HepG2 (cell line): ENCODE data around the gene TPPP3. TPM values are rescaled to one million over a fixed set of nuclear protein-coding genes. Genes with fewer than 3 reads are reported as not detected.

Experiments
- ATAC-seq: fragments of 200-7000 bp; cut with Tn5 transposase; 3 replicates; pipeline ENCODE4 v1.9.1; 2020; ENCODE audit warnings: mild to moderate bottlenecking, moderate library complexity
- BruUV-seq: library from RNA; stranded (reverse); fragments of 400-500 nt; replicated peaks from 2 replicates; lab custom pipeline; 2021; lab: Mats Ljungman, UMichigan
- CTCF ChIA-PET: fragments of 300-600 bp; formaldehyde crosslinking; extraction: SDS; loops from one replicate; lab custom pipeline; 2021; ENCODE audit warnings: low total read pairs, inconsistent platforms, low intra/inter-chr PET ratio; lab: Yijun Ruan, JAX
- POLR2A ChIA-PET: fragments of 350-600 bp; sonication (Branson Sonifier 250); formaldehyde crosslinking; loops from one replicate; lab custom pipeline; 2020; ENCODE audit warnings: antibody characterized with exemption, inconsistent platforms; lab: Yijun Ruan, JAX
- DNase-seq: peaks from one replicate; pipeline ENCODE4 v3.0.0-alpha.2; 2015; ENCODE audit warnings: low spot score
- FAIRE-seq: peaks from 3 replicates; lab custom pipeline; 2011; peaks lifted over from hg19 to GRCh38; lab: Jason Lieb, UNC
- H2AFZ ChIP-seq: one replicate; pipeline ENCODE4 v1.6.1; 2011; ENCODE audit warnings: low read length, inconsistent platforms
- H3K27ac ChIP-seq: fragments of 300-600 bp; 3 replicates; pipeline ENCODE4 v1.8.0; 2011; ENCODE audit warnings: mixed run types, mild to moderate bottlenecking, mixed read lengths, low read length, inconsistent platforms; ENCODE audit not compliant: insufficient read depth; ENCODE audit errors: extremely low read length
- H3K27me3 ChIP-seq, 2 experiments: fragments of 200-600 bp in 1 of 2; 2 replicates in 1 of 2; 3 replicates in 1 of 2; pipeline versions ENCODE4 v1.6.0 to v1.8.0; 2011; ENCODE audit warnings: low read length in 2 of 2, mild to moderate bottlenecking in 2 of 2, moderate library complexity in 2 of 2, inconsistent platforms in 1 of 2; ENCODE audit not compliant: insufficient read depth in 2 of 2, control insufficient read depth in 1 of 2
- H3K36me3 ChIP-seq, 2 experiments: fragments of 200-600 bp in 1 of 2; replicated peaks in 1 of 2; 2 replicates in 1 of 2; 3 replicates in 1 of 2; pipeline versions ENCODE4 v1.5.1 to v1.8.0; 2011; ENCODE audit warnings: low read length in 2 of 2, inconsistent platforms in 1 of 2; ENCODE audit not compliant: insufficient read depth in 2 of 2, control insufficient read depth in 1 of 2
- H3K4me1 ChIP-seq: 2 replicates; pipeline ENCODE4 v1.5.1; 2012; ENCODE audit warnings: low read length, inconsistent platforms; ENCODE audit not compliant: insufficient read depth
- H3K4me2 ChIP-seq: 2 replicates; pipeline ENCODE4 v1.6.0; 2011; ENCODE audit warnings: low read depth, low read length, inconsistent platforms
- H3K4me3 ChIP-seq, 3 experiments: fragments of 200-600 bp in 1 of 3; sonication (generic), shearing (Covaris generic) in 1 of 3; replicated peaks in 1 of 3; 2 replicates each; pipeline ENCODE4 v1.5.1; 2011 to 2016; ENCODE audit warnings: low read length in 3 of 3, inconsistent platforms in 2 of 3, low read depth in 2 of 3, mild to moderate bottlenecking in 2 of 3, control low read depth in 1 of 3, mixed read lengths in 1 of 3; ENCODE audit not compliant: insufficient read depth in 1 of 3
- H3K79me2 ChIP-seq: one replicate; pipeline ENCODE4 v1.6.1; 2011; ENCODE audit warnings: low read length, inconsistent platforms; ENCODE audit not compliant: insufficient read depth
- H3K9ac ChIP-seq: 2 replicates; pipeline ENCODE4 v1.6.0; 2011; ENCODE audit warnings: mild to moderate bottlenecking, low read depth, low read length, inconsistent platforms; ENCODE audit not compliant: insufficient read depth
- H3K9me3 ChIP-seq: 2 replicates; pipeline ENCODE4 v1.5.1; 2012; ENCODE audit warnings: mild to moderate bottlenecking, low read length
- H4K20me1 ChIP-seq: 2 replicates; pipeline ENCODE4 v1.6.0; 2011; ENCODE audit warnings: inconsistent platforms, mild to moderate bottlenecking, low read length, moderate library complexity; ENCODE audit not compliant: insufficient read depth
- NCOA2 ChIP-seq: sonication (generic); formaldehyde crosslinking; IDR thresholded peaks from 2 replicates; pipeline ENCODE4 v1.8.0; 2022; ENCODE audit warnings: inconsistent platforms
- SP5 ChIP-seq: IDR thresholded peaks from 2 replicates; pipeline ENCODE4 v1.6.1; 2016; ENCODE audit warnings: low read depth, borderline replicate concordance
- STAT5B ChIP-seq: sonication (generic); formaldehyde crosslinking; IDR thresholded peaks from 2 replicates; pipeline ENCODE4 v1.4.0; 2020; ENCODE audit warnings: missing genetic modification reagents
- ZNF263 ChIP-seq: sonication (generic); formaldehyde crosslinking; IDR thresholded peaks from 2 replicates; pipeline ENCODE4 v1.4.0; 2020; ENCODE audit warnings: missing genetic modification reagents
- ZNF468 ChIP-seq: sonication (generic); formaldehyde crosslinking; IDR thresholded peaks from 2 replicates; pipeline ENCODE4 v1.8.0; 2022; ENCODE audit warnings: mild to moderate bottlenecking, moderate library complexity, missing genetic modification reagents
- ZNF674 ChIP-seq: sonication (generic); formaldehyde crosslinking; IDR thresholded peaks from 2 replicates; pipeline ENCODE4 v1.5.0; 2020; ENCODE audit warnings: low read depth, mild to moderate bottlenecking, missing genetic modification reagents
- ZNF775 ChIP-seq: sonication (generic); formaldehyde crosslinking; IDR thresholded peaks from 2 replicates; pipeline ENCODE4 v1.4.0; 2020; ENCODE audit warnings: missing genetic modification reagents, mild to moderate bottlenecking, moderate library complexity, borderline replicate concordance
- WGBS: methylation state at CpG from one replicate; pipeline ENCODE4 v1.1.6; 2017; ENCODE audit warnings: low lambda C conversion rate; 5-methylcytosine and 5-hydroxymethylcytosine counted together
- in situ Hi-C: cut with HindIII; loops from 2 replicates; pipeline ENCODE4 v1.10.0; 2017; ENCODE audit warnings: low pct_unique_long_range_greater_than_20kb; ENCODE audit not compliant: extremely low pct_ligation_motif_present
- intact Hi-C: fragments of 100-400 bp; cut with micrococcal nuclease; formaldehyde crosslinking; loops from one replicate; pipeline ENCODE4 v1.10.0; 2022; ENCODE audit not compliant: unreplicated experiment
- polyA plus RNA-seq, 8 experiments: library from polyadenylated mRNA; depleted of rRNA in 3 of 8; stranded (reverse) in 7 of 8; unstranded in 1 of 8; fragments of >200 nt; fragmentation: Illumina TruSeq in 4 of 8; extraction: Trizol in 4 of 8; gene quantifications; 2 replicates each; pipeline versions ENCODE4 v1.2.1 to v1.2.3, GENCODE V29; 2011 to 2016; ENCODE audit warnings: low read depth in 4 of 8, missing spikeins in 1 of 8, mixed read lengths in 1 of 8; ENCODE audit not compliant: insufficient read depth in 1 of 8
- total RNA-seq, 5 experiments: library from RNA; depleted of rRNA; stranded (reverse); fragments of >200 nt; fragmentation: Illumina TruSeq; extraction: Trizol; gene quantifications; 2 replicates each; pipeline ENCODE4 v1.2.3, GENCODE V29; 2016; ENCODE audit warnings: low read depth in 1 of 5
- TF ChIP-seq, protein P1 (sequence below): sonication (generic); formaldehyde crosslinking; IDR thresholded peaks from 2 replicates; pipeline ENCODE4 v1.5.0; 2020; ENCODE audit warnings: missing genetic modification reagents
- TF ChIP-seq, protein P2 (sequence below): sonication (generic); formaldehyde crosslinking; IDR thresholded peaks from 2 replicates; pipeline ENCODE4 v1.9.0; 2022; ENCODE audit warnings: missing genetic modification reagents, mild to moderate bottlenecking, borderline replicate concordance
- TF ChIP-seq, protein P3 (sequence below): sonication (generic); formaldehyde crosslinking; IDR thresholded peaks from 2 replicates; pipeline ENCODE4 v1.5.0; 2020; ENCODE audit warnings: mild to moderate bottlenecking, low read depth, missing genetic modification reagents, borderline replicate concordance
- TF ChIP-seq, protein P4 (sequence below): sonication (generic); formaldehyde crosslinking; IDR thresholded peaks from 2 replicates; pipeline ENCODE4 v1.4.0; 2020; ENCODE audit warnings: mild to moderate bottlenecking, missing genetic modification reagents
- TF ChIP-seq, protein P5 (sequence below): sonication (generic); formaldehyde crosslinking; IDR thresholded peaks from 2 replicates; pipeline ENCODE4 v1.4.0; 2020; ENCODE audit warnings: missing genetic modification reagents
- TF ChIP-seq, protein P6 (sequence below): sonication (generic); formaldehyde crosslinking; IDR thresholded peaks from 2 replicates; pipeline ENCODE4 v1.4.0; 2020; ENCODE audit warnings: mild to moderate bottlenecking, missing genetic modification reagents
- TF ChIP-seq, protein P7 (sequence below): sonication (generic); formaldehyde crosslinking; IDR thresholded peaks from 2 replicates; pipeline ENCODE4 v1.8.0; 2022; ENCODE audit warnings: mild to moderate bottlenecking, missing genetic modification reagents, borderline replicate concordance
- TF ChIP-seq, protein P8 (sequence below): sonication (generic); formaldehyde crosslinking; IDR thresholded peaks from 2 replicates; pipeline ENCODE4 v1.5.0; 2020; ENCODE audit warnings: mild to moderate bottlenecking, missing genetic modification reagents, moderate library complexity

TPPP3 gene
- total and polyA plus RNA-seq, 2 of the 13 experiments (the other 11 are each of a cell fraction or from before 2014, with no cell fraction given) = 0.16 to 0.44 TPM

DNA sequence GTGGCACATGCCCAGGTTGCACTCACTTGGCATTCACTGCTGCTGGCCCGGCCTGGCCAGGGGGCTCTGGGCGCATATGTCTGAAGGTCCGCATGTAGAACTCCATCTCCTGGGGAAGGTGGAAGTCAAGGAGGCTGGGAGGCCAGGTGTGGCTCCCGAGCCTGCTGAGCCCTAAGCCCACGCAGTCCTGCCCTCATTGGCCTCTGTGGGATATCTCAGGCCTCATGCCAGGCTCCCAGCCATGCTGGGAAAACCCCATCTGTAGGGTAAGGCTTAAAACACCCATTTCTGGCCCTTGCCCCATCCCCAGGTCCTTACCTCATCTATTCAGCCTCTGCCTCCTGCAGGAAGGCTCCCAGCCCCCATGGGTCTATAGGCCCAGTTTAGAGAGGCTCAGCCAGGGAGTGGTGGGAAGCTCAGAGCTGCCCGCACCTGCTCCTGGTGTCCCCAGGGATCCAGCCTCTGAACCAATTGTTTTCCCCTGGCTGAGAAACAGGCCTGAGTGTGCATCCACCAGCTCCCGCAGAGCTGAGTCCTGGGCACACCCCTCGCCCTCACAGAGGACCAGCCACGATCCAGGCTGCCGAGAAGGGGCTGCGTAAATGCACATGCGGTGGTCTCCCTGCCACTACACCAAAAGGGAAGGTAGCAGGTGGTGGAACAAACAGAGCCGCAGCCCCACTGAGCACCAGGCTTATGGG lies 2.3 kb upstream of the TPPP3 start:
- H3K27me3 ChIP-seq = peaks cover 0 to 42% of the 10 kb centered on the region in 2 experiments; a peak in 4 of 5 replicates
- peak overlapping the region; percentile 32 for H3K9ac ChIP-seq
- 75% methylated on average over 4 of the region's 13 CpGs for WGBS
- H4K20me1 ChIP-seq = no peaks in the 10 kb centered on the region
- CTCF ChIA-PET = no interaction called here
- no peak overlapping the region for H2AFZ ChIP-seq
- DNase-seq (no peak), FAIRE-seq (no peak), ATAC-seq (no peak)
- in situ Hi-C loops (no loop called here), intact Hi-C loops (no loop called here)
- H3K4me1 ChIP-seq = peaks cover 44% of the 10 kb centered on the region
- POLR2A ChIA-PET = no interaction called here
- BruUV-seq = no TSS peak
- H3K36me3 ChIP-seq = no peaks in the 10 kb centered on the region
- H3K9me3 ChIP-seq = no peaks in the 10 kb centered on the region
- peak overlapping the region in 1 of 3 experiments; percentile 57; a peak in 3 of 6 replicates for H3K4me3 ChIP-seq
- no peak overlapping the region for H3K27ac ChIP-seq
- peak overlapping the region; percentile 60 for H3K4me2 ChIP-seq
- no peaks in the 10 kb centered on the region for H3K79me2 ChIP-seq
- TF ChIP-seq, protein P1, sequence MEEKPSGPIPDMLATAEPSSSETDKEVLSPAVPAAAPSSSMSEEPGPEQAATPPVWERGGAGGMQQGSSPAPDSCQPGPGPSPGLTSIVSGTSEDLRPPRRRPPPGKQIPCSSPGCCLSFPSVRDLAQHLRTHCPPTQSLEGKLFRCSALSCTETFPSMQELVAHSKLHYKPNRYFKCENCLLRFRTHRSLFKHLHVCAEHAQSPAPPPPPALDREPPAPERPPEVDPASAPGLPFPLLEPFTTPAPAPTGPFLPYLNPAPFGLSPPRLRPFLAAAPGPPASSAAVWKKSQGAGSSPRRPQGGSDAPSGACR (CRISPR knock-in tag) = no peak
- TF ChIP-seq ZNF674 = no peak
- no peak for TF ChIP-seq ZNF263 (CRISPR knock-in tag)
- no peak for TF ChIP-seq SP5 (CRISPR knock-in tag)
- TF ChIP-seq, protein P2, sequence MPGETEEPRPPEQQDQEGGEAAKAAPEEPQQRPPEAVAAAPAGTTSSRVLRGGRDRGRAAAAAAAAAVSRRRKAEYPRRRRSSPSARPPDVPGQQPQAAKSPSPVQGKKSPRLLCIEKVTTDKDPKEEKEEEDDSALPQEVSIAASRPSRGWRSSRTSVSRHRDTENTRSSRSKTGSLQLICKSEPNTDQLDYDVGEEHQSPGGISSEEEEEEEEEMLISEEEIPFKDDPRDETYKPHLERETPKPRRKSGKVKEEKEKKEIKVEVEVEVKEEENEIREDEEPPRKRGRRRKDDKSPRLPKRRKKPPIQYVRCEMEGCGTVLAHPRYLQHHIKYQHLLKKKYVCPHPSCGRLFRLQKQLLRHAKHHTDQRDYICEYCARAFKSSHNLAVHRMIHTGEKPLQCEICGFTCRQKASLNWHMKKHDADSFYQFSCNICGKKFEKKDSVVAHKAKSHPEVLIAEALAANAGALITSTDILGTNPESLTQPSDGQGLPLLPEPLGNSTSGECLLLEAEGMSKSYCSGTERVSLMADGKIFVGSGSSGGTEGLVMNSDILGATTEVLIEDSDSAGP (CRISPR knock-in tag) = peak; percentile 18; the same call in 1 of the 2 replicates
- TF ChIP-seq, protein P3, sequence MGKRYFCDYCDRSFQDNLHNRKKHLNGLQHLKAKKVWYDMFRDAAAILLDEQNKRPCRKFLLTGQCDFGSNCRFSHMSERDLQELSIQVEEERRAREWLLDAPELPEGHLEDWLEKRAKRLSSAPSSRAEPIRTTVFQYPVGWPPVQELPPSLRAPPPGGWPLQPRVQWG = no peak
- TF ChIP-seq, protein P4, sequence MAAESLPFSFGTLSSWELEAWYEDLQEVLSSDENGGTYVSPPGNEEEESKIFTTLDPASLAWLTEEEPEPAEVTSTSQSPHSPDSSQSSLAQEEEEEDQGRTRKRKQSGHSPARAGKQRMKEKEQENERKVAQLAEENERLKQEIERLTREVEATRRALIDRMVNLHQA = no peak
- no peak for TF ChIP-seq NCOA2
- TF ChIP-seq, protein P5, sequence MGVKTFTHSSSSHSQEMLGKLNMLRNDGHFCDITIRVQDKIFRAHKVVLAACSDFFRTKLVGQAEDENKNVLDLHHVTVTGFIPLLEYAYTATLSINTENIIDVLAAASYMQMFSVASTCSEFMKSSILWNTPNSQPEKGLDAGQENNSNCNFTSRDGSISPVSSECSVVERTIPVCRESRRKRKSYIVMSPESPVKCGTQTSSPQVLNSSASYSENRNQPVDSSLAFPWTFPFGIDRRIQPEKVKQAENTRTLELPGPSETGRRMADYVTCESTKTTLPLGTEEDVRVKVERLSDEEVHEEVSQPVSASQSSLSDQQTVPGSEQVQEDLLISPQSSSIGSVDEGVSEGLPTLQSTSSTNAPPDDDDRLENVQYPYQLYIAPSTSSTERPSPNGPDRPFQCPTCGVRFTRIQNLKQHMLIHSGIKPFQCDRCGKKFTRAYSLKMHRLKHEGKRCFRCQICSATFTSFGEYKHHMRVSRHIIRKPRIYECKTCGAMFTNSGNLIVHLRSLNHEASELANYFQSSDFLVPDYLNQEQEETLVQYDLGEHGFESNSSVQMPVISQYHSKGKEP (CRISPR knock-in tag) = no peak
- TF ChIP-seq, protein P6, sequence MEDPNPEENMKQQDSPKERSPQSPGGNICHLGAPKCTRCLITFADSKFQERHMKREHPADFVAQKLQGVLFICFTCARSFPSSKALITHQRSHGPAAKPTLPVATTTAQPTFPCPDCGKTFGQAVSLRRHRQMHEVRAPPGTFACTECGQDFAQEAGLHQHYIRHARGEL (CRISPR knock-in tag) = no peak
- TF ChIP-seq, protein P7, sequence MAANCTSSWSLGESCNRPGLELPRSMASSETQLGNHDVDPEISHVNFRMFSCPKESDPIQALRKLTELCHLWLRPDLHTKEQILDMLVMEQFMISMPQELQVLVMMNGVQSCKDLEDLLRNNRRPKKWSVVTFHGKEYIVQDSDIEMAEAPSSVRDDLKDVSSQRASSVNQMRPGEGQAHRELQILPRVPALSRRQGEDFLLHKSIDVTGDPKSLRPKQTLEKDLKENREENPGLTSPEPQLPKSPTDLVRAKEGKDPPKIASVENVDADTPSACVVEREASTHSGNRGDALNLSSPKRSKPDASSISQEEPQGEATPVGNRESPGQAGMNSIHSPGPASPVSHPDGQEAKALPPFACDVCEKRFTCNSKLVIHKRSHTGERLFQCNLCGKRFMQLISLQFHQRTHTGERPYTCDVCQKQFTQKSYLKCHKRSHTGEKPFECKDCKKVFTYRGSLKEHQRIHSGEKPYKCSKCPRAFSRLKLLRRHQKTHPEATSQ (CRISPR knock-in tag) = no peak
- TF ChIP-seq, protein P8, sequence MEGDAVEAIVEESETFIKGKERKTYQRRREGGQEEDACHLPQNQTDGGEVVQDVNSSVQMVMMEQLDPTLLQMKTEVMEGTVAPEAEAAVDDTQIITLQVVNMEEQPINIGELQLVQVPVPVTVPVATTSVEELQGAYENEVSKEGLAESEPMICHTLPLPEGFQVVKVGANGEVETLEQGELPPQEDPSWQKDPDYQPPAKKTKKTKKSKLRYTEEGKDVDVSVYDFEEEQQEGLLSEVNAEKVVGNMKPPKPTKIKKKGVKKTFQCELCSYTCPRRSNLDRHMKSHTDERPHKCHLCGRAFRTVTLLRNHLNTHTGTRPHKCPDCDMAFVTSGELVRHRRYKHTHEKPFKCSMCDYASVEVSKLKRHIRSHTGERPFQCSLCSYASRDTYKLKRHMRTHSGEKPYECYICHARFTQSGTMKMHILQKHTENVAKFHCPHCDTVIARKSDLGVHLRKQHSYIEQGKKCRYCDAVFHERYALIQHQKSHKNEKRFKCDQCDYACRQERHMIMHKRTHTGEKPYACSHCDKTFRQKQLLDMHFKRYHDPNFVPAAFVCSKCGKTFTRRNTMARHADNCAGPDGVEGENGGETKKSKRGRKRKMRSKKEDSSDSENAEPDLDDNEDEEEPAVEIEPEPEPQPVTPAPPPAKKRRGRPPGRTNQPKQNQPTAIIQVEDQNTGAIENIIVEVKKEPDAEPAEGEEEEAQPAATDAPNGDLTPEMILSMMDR (CRISPR knock-in tag) = no peak
- no peak for TF ChIP-seq ZNF468 (CRISPR knock-in tag)
- no peak for TF ChIP-seq ZNF775 (CRISPR knock-in tag)
- TF ChIP-seq STAT5B (CRISPR knock-in tag) = no peak
